SHP77 (cell line): ENCODE results near the gene RECK.

Source experiments
- DNase-seq, 2 experiments: peaks; one replicate each; lab custom pipeline; 2025; lab: John Stamatoyannopoulos, UW

The RECK gene

DNA sequence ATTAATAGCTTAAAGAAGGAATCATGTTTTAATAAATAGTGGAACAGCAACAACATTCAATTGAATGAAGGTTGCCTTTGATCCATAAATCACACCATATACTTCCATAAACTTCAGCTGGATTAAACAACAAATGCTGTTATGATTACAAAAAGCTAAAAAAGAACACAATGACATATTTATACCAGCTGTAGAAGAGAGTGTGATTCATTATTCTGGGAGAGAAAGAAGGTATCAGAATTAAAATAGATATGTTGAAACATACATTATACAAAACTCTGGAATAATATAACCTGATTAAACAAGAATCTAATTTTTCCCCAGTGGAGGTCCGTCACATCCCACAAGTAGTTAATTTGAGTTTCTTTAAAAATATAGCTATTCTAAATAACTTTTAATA lies 7.5 kb upstream of the RECK start:
- no peak for DNase-seq

GRCh38 chr9:36029765-36030528 lies 6.8 kb upstream of the RECK start:
- DNase-seq: no peak

DNA sequence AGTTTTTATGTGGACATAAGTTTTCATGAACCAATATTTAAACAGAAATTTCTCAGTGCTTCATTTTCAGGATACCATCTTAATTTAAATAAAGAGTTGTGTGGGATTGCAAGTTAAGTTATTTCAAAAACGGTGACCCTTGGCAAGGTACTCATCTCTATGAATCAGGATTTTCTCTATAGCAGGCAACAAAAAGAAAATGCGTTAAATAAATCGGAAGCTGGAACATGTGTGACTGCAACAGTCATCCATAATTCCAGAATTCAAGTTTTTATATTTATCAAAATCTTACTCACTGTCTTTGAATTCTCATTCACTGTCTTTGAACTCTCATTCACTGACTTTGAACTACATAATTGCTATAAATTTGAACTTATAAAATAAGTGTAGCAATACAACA lies 5.8 kb upstream of the RECK start:
- no peak for DNase-seq

DNA sequence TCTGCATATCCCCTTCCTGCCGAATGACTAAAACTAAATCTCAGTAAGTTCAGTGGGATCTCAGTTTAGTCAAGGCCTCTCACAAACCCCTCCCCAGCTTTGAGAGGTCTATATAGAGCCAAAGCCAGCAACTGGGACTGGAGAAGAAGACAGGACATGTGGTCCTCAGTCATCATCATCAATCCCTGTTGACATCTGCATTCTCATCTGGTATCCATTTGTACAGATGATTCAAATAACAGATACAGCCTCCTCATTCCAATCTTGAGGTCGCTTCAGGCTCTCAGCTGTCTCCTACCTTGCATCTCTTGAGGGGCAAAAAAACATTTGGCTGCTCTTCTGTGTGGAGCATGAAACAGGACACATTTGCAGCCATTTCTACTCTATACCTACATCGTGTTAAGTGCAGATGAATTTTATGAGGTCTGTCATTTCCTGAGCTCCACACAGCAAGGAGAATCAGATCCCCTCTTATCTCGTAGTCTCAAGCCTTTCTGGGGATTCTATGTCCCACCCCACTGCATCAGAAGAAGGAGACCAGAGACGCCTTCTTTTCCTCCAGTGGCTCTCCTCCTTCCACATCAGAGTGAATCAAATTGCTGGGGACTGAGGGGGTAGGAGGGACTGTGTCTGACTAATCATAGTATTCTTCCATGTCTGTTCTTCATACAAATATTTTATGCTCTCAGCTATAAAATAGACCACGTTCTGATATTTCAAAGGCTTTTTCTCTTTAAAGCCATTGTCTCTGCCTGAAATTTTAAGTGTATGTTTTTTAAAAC lies 4.7 kb upstream of the RECK start:
- no peak for DNase-seq

GRCh38 chr9:36033788-36034187 lies 2.9 kb upstream of the RECK start:
- DNase-seq: no peak

- no peak for DNase-seq
These were observed 2.5 kb upstream of the RECK start for GRCh38 chr9:36034234-36034633.

- no peak for DNase-seq
These were observed 1.7 kb upstream of the RECK start for GRCh38 chr9:36035006-36035405.

DNA sequence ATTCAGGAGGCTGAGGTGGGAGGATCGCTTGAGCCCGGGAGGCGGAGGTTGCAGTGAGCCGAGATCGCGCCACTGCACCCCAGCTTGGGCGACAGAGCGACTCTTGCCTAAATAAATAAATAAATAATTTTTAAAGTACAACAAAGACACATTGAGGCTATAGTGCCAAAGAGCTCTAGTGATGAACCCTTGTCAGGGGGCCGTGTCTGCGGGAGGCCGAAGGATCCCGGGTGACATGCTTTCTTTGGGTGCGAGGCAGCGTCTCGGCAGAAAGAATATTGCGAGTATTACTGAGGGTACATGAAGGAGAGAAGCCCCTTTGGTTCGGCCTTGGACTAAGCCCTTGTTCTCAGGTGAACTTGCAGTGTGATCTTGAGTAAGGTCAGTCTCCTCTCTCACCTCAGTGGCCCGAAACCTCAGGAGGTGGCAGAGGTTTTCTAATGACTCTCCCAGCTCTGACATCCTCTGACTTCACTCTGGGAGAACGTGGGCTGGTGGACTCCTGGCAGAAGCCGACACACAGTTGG lies 397 bp upstream of the RECK start:
- DNase-seq: no peak

GRCh38 chr9:36037549-36038122 lies 923 bp downstream of the RECK start:
- DNase-seq: peak; percentile 1 to 9

- DNase-seq: no peak
These were observed 2.4 kb downstream of the RECK start for GRCh38 chr9:36039121-36039520.

DNA sequence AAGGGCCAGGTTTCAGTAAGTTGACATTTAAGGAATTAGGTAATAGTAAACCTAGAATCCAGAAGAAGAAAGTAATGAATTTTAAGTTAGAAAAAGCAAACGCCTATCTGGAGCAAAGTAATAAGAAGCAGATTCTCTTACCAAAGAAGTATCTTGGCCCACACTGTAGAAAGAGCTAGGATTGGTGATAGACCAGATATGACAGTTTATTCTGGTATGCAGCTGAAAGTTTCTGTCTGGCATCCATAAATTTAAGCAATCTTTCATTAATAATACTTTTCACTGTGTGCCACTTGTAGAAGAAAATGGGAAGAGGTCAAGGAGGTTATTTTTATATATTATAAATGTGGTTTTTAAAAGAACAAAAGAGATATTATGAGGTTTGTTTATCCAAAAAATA lies 3.0 kb downstream of the RECK start:
- DNase-seq: no peak

DNA sequence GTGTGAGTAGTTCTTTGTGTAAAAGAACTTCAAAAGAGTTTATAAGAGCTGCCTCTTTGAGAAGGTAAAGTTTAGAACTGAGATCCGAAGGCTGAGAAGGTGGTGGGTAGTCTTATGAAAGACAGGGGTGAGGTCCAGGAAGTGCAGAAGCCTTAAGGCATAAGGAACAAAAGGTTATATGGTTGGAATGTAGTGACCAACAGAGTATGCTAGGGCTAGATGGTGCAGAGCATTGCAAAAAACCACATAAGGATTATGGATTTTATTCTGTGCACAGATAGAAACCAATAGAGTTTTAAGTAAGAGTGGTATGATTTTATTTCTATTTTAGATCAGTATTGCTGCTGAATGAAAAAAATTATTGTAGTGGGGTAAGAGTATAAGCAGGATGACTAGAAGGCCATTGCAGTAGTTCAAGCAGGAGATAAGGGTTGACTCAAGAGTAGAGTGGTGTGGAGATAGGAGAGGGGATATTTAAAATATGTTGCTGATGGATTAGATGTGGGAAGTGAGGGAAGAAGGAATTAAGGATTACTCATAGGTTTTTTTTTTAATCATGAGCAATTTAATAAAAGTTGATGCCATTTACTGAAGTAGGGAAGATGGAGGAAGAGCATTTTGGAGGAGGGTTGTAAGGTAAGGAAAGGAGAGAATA lies 3.7 kb downstream of the RECK start:
- DNase-seq: no peak

DNA sequence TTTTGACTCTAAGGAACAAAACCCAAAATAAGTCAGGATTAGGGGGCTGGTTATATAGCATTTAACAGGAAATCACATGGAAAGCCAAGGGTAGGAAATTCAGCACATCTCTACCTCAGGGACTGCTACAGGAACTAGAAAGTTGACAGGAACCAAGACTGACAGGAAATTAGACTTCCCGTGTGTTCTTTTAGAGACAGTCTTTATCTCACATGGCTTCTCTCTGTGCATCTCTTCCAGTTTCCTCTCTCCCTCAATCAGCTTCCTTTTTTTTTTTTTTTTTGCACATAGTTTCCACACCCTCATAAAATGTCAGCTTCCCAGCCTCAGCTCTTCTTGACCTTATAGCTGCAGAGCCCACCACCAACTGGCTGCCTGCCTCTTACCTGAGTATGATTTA lies 4.8 kb downstream of the RECK start:
- no peak for DNase-seq

DNA sequence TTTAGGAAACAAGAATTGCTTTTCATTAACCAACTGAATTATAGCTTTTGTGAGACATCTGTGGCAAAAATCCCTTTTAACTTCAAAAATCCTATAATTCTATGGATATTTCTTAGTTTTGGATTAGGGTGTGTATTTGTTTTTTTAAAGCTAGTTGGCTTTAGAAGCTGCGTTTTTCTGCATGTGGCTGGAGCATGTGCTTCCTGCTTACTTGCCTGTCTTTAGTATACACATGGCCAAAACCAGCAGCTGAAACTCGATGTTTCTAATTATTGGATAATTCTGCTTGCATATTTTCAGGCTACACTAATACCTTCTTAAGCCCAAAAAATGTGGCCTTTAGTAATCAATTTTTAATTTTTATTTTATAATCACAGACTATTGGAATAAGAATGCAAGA lies 8.9 kb downstream of the RECK start:
- DNase-seq: no peak

- no peak for DNase-seq
These were observed 10.2 kb downstream of the RECK start for GRCh38 chr9:36046923-36047322.

DNA sequence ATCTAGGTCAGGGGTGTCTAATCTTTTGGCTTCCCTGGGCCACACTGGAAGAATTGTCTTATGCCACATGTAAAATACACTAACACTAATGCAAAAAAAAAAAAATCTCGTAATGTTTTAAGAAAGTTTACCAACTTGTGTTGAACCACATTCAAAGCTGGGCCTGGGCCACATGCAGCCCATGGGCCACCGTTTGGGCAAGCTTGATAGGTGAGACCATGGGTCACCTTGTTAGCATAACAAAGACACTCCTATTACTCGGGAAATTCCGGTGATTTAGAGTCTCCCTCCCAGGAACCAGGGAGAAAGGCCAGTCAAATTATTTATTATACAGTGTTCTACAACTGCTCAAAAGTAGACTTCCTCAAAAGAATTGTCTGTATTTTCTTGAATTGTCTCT lies 12.7 kb downstream of the RECK start:
- no peak for DNase-seq

DNA sequence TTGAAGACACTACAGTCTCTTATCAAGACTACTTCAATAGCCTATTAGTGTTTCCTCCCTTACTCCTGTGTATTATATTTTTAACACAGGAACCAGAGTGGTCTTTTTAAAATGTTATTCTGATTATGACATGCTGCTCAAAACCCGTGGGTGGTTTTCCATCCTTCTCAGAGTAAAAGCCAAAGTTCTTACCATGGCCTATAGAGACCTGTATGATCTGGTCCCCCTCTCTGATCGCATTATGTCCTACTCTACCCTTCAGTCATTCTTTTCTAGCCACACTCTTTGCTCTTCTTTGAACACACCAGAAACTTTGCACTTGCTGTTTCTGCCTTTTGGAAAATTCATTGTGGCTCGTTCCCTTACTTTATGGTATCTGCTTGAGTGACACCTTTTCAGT lies 13.8 kb downstream of the RECK start:
- DNase-seq: no peak

DNA sequence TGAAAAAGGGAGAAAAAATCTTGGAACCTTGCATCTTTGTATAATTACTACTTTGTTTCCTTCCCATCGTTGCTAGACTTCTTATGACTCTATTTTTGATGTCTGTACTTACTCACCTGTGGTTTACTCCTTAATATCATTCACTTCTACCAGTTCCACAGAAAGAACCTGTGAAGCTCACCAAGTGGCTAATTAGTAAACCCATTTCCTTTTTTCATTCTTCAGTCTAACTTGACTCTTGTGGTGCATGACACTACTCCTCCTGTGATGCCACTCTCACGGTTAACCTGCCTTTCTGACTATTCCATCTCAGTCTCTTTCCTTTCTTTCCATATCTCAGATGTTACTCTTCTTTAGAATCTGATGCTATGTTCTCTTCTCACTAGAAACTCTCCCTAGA lies 14.6 kb downstream of the RECK start:
- no peak for DNase-seq

GRCh38 chr9:36053971-36054370 lies 17.3 kb downstream of the RECK start:
- DNase-seq: no peak

DNA sequence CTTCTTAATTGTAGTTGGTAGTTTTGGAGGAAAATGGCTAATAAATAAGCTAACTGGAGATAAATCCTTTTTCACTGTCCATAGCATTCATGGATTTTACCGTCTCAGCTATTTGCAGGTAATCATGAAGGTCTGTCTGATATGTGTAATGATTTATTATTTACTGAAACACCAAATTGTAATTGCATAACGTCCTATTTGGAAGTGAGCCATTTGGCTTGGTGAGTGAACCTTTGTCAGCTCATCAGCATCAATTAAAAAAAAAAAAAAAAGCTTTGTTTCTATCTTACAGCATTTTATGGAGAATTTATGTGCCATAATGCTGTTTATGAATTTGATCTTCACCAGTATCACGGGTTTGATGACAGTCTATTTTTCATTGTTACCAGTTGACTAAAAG lies 20.2 kb downstream of the RECK start:
- no peak for DNase-seq

- DNase-seq: no peak
These were observed 27.2 kb downstream of the RECK start for GRCh38 chr9:36063804-36064447.

GRCh38 chr9:36064448-36065037 lies 27.8 kb downstream of the RECK start:
- no peak for DNase-seq
